Stimulated activated CD4-positive, alpha-beta T cell treated with anti-CD3 and anti-CD28 coated beads, TNF-alpha, amount 100 ng/mL, for 1 hour (primary cell): ENCODE data around the gene SH2D7.

Experiments used
- DNase-seq, 3 donors: peaks; one replicate each; pipeline ENCODE4 v3.0.0-alpha.2; 2020; ENCODE audit warnings: low read depth in 3 of 3, low spot score in 1 of 3

SH2D7 gene

DNA sequence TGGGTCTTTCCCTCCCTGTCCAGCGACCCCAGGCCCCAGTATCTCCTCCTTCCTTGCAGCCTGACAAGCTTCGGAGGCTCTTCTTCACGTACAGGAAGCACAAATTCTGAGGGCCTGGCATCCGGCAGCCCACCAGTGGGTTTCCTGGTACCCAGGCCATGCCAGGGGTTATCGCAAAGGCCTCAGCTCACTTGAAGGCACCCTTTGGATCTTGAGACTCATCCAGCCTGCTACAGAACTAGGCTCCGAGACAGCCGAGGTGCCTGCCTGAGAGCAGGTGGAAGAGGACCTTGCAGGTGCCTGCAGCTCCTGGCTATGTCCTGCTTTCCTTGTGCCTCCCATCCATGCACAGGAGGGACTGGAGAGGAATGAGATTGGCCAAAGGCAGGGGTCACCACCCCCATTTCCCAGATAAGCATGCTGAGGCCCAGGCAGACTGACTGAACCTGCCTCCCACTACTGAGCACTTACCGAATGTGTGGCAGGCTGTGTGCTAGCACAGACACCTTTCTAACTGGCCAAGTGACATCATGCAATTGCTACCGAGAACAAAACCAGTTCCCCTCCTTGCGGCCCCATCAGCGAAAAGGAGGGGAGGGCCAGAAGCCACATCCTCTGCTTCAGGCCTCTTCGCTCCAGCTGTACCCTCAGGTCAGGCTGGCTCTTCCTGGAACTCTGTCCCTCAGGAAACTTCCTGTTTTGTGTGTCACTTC, 11.2 kb downstream of the SH2D7 start:
- DNase-seq, result peak in 2 of 3 donors; percentile 13 to 15

DNA sequence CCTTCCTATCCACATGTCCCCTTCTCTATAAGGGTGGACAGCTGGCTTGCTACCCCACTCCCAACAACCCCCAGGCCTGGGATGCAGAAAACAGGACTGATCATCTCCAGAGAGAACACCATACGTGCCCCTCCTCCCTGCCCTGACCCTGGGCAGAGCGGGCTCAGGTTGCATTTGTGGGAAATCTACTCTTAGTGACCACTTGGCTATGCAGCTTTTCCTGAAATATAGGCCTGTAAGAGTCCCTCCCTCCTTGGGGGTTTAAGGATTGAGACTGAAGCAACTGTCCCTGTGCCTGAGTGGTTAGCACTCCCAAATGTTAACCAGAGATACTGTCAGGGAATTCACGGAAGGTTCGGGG, 11.7 kb downstream of the SH2D7 start:
- DNase-seq, result no peak

DNA sequence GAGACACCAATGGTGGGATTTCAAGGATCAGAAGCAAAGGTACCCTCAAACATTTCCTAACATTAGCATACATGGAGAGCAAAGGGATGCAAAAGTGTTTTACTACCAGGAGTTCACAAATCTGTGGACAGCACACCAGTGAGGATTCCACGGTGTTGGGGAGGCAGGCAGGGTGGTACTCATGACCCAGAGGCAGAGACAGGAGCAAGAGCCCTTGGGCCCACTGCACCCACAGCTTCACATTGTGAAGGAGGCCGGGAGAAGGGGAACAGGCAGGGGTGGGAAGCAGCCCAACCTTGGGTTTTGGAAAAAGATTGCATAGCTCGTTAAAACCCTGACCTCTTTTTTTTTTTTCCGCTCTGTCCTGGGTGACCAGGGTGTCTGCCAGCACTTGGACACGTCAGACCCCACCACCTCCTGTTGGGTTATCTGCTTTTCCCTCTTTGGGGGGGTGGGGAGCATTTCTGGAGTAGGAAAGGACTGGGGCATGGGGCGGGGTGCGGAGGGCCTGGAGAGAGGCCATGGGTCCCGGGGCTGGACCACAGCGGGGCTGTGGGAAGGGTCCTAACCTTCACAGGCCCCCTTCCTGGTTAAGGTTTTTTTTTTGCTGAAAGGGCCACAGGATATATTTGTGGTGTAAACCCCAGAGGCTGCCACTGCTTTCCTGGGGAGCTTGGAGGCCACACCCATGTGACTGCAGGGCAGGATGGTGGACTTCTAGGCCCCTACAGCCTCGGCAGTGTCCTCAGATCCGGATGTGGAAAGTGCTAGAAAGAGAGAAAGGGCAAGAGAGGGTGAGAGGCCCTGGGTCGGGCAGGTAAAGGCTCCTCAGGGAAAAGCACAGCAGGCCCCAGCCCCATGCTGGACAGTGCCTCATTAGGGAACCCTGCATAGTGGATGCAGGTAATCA, 12.5 kb downstream of the SH2D7 start:
- no peak for DNase-seq

GRCh38 chr15:78105476-78106241, 13.3 kb downstream of the SH2D7 start:
- DNase-seq, result no peak

- no peak for DNase-seq
Observed at GRCh38 chr15:78107471-78107870, 15.1 kb downstream of the SH2D7 start.

- DNase-seq, result peak; percentile 64 to 69 (median 64)
Observed at GRCh38 chr15:78108300-78109084, 16.1 kb downstream of the SH2D7 start.

GRCh38 chr15:78109156-78109555, 16.8 kb downstream of the SH2D7 start:
- DNase-seq, result no peak

GRCh38 chr15:78110096-78110495, 17.7 kb downstream of the SH2D7 start:
- no peak for DNase-seq

GRCh38 chr15:78110916-78111475, 18.6 kb downstream of the SH2D7 start:
- no peak for DNase-seq

- no peak for DNase-seq
Observed at GRCh38 chr15:78111788-78112187, 19.4 kb downstream of the SH2D7 start.

- DNase-seq, result no peak
Observed at GRCh38 chr15:78112551-78112950, 20.2 kb downstream of the SH2D7 start.

DNA sequence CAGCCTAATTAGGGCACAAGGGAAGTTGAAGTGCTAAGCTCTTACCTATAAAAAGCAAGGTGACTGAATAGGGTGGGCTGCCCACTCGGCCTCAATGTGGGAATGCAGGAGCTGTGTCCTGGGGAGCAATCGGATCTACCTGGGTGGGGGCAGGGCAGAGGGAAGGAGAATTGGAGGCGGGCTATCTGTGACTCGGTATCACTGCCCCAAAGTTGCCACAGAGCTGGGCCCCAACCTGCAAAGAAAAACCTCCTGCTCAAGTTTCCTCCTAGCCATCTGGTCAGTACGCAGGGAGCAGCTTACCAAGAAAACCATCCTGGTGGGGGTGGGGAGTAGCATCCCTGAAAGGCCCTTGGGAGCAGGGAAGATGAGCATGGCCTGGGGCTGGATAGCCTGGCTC, 28.2 kb downstream of the SH2D7 start:
- no peak for DNase-seq

DNA sequence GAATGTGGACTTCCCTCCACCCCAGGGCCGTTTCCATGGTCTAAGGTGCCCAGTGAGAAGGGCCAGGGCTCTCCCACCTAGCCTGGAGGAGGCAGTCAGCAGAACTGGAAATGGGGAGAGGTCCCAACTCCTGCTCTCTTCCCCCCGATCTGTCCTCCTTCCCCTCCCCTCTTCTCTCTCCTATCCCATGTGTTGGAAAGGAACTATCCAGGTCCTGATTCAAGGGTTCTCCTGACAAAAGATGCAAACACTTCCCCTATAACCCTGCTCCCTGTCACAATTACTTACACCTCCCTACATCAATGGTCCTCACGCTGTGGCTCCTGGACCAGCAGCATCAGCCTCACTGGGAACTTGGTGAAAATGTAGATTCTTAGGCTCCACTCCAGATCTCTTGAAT, 32.9 kb downstream of the SH2D7 start:
- no peak for DNase-seq

- DNase-seq, result no peak
Observed at GRCh38 chr15:78127882-78128281, 35.5 kb downstream of the SH2D7 start.

- DNase-seq, result no peak
Observed at GRCh38 chr15:78129077-78129750, 36.9 kb downstream of the SH2D7 start.

- no peak for DNase-seq
Observed at GRCh38 chr15:78129751-78130287, 37.5 kb downstream of the SH2D7 start.

GRCh38 chr15:78130466-78131294, 38.3 kb downstream of the SH2D7 start:
- no peak for DNase-seq

DNA sequence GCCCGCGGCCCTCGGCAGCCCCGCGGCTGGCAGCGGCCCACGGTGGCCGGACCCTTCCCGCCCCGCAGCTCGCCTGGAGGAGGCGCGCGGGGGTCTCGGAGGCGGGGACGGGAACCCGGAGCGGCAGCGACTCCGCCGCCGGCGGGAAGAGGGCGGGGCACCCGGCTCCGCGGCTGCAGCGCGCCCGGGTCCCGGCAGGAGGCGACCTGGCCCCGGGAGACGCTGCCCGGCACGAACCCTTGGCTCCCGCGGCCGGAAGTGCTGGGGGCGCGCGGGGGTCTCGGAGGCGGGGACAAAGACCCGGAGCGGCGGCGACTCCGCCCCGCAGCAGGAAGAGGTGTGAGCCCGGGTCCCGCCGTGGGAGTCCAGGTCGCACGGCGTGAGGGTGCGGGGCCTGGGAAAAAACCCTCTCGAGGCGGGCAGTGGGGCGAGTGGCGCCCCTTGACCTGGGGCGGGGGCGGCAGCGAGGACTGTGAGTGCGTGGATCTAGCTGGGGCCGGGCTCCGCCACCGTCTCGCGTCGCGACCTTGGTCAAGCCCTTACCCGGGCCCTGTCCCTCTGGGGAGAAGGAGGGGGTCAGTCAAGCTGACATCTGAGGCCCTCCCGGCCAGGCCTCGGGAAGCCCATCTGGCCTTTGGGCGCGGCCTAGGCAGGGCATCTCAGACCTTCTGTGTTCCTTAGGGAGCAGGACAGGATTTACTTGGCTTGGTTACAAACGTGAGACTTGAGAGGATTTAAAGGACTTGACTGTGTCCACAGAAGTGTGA, 39.1 kb downstream of the SH2D7 start, which contains the start of gene CIB2:
Gene CIB2, minus strand, starts transcription at position 151 of the 767 bp plus-strand sequence. CDS start 230 bp downstream, outside the sequence.
- peak; percentile 38 to 68 (median 59) for DNase-seq
